ENCODE data around the gene SRL. TPM values are rescaled to one million over a fixed set of nuclear protein-coding genes. Genes with fewer than 3 reads are reported as not detected.

SRL gene
- total RNA-seq, 1 experiment from 2014 or later: 0.11 TPM

DNA sequence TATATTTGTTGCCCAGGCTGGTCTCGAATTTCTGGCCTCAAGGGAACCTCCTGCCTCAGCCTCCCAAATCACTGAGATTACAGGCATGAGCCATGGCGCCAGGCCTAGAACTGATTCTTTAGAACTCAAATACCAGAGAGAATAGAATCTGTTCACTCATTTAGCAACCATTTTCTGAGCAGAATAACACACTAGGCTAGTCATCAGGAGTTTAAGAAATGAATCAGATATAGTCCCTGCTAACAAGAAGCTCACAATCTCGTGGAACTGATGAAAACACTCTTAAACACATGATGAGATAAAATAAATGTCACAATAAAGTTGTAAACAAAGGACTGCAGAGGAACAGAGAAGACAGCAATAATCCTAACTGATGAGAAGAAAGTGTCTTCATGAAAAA is 69.8 kb downstream of the SRL start (continued):
- TF ChIP-seq, protein P1, sequence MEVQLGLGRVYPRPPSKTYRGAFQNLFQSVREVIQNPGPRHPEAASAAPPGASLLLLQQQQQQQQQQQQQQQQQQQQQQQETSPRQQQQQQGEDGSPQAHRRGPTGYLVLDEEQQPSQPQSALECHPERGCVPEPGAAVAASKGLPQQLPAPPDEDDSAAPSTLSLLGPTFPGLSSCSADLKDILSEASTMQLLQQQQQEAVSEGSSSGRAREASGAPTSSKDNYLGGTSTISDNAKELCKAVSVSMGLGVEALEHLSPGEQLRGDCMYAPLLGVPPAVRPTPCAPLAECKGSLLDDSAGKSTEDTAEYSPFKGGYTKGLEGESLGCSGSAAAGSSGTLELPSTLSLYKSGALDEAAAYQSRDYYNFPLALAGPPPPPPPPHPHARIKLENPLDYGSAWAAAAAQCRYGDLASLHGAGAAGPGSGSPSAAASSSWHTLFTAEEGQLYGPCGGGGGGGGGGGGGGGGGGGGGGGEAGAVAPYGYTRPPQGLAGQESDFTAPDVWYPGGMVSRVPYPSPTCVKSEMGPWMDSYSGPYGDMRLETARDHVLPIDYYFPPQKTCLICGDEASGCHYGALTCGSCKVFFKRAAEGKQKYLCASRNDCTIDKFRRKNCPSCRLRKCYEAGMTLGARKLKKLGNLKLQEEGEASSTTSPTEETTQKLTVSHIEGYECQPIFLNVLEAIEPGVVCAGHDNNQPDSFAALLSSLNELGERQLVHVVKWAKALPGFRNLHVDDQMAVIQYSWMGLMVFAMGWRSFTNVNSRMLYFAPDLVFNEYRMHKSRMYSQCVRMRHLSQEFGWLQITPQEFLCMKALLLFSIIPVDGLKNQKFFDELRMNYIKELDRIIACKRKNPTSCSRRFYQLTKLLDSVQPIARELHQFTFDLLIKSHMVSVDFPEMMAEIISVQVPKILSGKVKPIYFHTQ (CRISPR knock-in tag; IDR thresholded peaks at IDR 0.05): no peak

DNA sequence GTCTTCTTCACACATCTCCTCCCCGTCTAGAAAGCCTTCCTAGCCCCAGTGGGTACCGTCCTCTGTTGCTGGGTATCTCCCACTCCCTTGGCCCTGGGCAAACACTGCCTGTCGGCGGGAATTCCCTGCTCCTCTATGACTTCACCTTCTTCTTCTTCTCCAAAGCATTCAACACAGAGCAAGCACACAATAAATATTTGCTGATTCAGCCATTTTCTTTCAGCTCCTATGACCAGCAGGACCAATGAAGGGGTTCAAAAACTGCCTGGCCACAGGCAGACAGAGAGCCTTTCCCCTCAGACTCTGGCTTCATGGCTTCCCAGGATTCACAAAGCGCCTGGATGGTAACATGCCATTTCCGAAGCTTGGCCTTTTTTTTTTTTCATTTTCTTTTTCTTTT is 72.5 kb downstream of the SRL start:
- TF ChIP-seq MYBL2 (CRISPR knock-in tag; IDR thresholded peaks at IDR 0.05) (no peak), CBFB (CRISPR knock-in tag; IDR thresholded peaks at IDR 0.05; ENCODE audit: low read depth) (no peak), ZNF263 (CRISPR knock-in tag; IDR thresholded peaks at IDR 0.05; ENCODE audit: low read depth) (no peak), OVOL2 (CRISPR knock-in tag; IDR thresholded peaks at IDR 0.05; ENCODE audit: borderline replicate concordance) (no peak), RORB (CRISPR knock-in tag; IDR thresholded peaks at IDR 0.05) (no peak), FOXK1 (CRISPR knock-in tag; IDR thresholded peaks at IDR 0.05) (no peak)
- TF ChIP-seq, protein P2, sequence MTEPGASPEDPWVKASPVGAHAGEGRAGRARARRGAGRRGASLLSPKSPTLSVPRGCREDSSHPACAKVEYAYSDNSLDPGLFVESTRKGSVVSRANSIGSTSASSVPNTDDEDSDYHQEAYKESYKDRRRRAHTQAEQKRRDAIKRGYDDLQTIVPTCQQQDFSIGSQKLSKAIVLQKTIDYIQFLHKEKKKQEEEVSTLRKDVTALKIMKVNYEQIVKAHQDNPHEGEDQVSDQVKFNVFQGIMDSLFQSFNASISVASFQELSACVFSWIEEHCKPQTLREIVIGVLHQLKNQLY (CRISPR knock-in tag; IDR thresholded peaks at IDR 0.05): no peak
- TF ChIP-seq, protein P3, sequence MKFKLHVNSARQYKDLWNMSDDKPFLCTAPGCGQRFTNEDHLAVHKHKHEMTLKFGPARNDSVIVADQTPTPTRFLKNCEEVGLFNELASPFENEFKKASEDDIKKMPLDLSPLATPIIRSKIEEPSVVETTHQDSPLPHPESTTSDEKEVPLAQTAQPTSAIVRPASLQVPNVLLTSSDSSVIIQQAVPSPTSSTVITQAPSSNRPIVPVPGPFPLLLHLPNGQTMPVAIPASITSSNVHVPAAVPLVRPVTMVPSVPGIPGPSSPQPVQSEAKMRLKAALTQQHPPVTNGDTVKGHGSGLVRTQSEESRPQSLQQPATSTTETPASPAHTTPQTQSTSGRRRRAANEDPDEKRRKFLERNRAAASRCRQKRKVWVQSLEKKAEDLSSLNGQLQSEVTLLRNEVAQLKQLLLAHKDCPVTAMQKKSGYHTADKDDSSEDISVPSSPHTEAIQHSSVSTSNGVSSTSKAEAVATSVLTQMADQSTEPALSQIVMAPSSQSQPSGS (CRISPR knock-in tag; IDR thresholded peaks at IDR 0.05; ENCODE audit: borderline replicate concordance, low read depth): no peak
- H3K27ac Mint-ChIP-seq: no peak overlapping the region; the same call in 1 of the 2 replicates
- ChIA-PET POLR2A (interaction anchor here (0.6 kb wide), 1 partner anchor 128 kb away, joined by 3 read pairs; no protein-coding TSS in a partner anchor), CTCF (interaction anchor here (0.7 to 1.3 kb wide), 2 partner anchors 28 to 85 kb away, joined by 3 read pairs; no protein-coding TSS in a partner anchor)
- ATAC-seq: no peak
- no peaks in the 10 kb centered on the region for H3K27me3 Mint-ChIP-seq (ENCODE audit: low read depth)
- H3K36me3 Mint-ChIP-seq: no peaks in the 10 kb centered on the region
- H3K4me1 Mint-ChIP-seq: no peaks in the 10 kb centered on the region
- no peak overlapping the region for H3K4me3 Mint-ChIP-seq
- DNase-seq (ENCODE audit: low spot score): no peak
- H3K9me3 Mint-ChIP-seq: no peaks in the 10 kb centered on the region

DNA sequence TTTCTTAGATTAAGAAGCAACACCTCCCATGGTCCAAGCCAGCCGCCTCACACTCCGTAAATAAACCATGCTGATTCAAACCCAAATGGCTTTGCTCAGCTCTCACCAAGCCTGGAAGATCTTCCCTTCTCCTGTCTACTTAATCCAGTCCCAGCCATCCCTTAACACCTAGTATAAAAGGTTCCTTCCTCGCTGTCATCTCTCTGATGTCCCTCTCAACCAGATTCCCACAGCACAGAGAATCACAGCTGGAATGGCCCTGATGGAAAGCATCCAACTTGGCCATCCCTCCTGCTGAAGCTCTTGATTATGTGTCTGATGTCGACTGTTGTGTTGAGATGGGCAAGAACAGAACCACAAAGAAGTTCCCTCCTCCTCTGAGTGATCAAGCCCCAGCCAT is 75.1 kb downstream of the SRL start:
- DNase-seq (ENCODE audit: low spot score): no peak
- Mint-ChIP-seq H3K9me3 (no peaks in the 10 kb centered on the region), H3K36me3 (no peaks in the 10 kb centered on the region), H3K4me3 (no peak overlapping the region), H3K27ac (no peak overlapping the region), H3K4me1 (no peaks in the 10 kb centered on the region), H3K27me3 (ENCODE audit: low read depth) (no peaks in the 10 kb centered on the region)
- ChIA-PET POLR2A (no interaction called here), CTCF (interaction anchor here (1.3 to 1.5 kb wide), 2 partner anchors 87 to 95 kb away, joined by 4 to 6 read pairs; no protein-coding TSS in a partner anchor)
- ATAC-seq: no peak
- no peak for TF ChIP-seq JAZF1 (CRISPR knock-in tag; IDR thresholded peaks at IDR 0.05)
- no peak for TF ChIP-seq ATF1 (CRISPR knock-in tag; IDR thresholded peaks at IDR 0.05)
- no peak for TF ChIP-seq ETV6 (CRISPR knock-in tag; IDR thresholded peaks at IDR 0.05)
- TF ChIP-seq, protein P4, sequence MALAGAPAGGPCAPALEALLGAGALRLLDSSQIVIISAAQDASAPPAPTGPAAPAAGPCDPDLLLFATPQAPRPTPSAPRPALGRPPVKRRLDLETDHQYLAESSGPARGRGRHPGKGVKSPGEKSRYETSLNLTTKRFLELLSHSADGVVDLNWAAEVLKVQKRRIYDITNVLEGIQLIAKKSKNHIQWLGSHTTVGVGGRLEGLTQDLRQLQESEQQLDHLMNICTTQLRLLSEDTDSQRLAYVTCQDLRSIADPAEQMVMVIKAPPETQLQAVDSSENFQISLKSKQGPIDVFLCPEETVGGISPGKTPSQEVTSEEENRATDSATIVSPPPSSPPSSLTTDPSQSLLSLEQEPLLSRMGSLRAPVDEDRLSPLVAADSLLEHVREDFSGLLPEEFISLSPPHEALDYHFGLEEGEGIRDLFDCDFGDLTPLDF (CRISPR knock-in tag; IDR thresholded peaks at IDR 0.05): no peak
- TF ChIP-seq OVOL2 (CRISPR knock-in tag; IDR thresholded peaks at IDR 0.05; ENCODE audit: borderline replicate concordance): no peak
- TF ChIP-seq EMX1 (CRISPR knock-in tag; IDR thresholded peaks at IDR 0.05): no peak
- no peak for TF ChIP-seq SMAD4 (CRISPR knock-in tag; IDR thresholded peaks at IDR 0.05)
- TF ChIP-seq ZNF317 (CRISPR knock-in tag; IDR thresholded peaks at IDR 0.05; ENCODE audit: borderline replicate concordance, low read depth): no peak
- TF ChIP-seq ZNF423 (CRISPR knock-in tag; IDR thresholded peaks at IDR 0.05): no peak
- no peak for TF ChIP-seq TEAD4 (CRISPR knock-in tag; IDR thresholded peaks at IDR 0.05)
- TF ChIP-seq NR1H2 (CRISPR knock-in tag; IDR thresholded peaks at IDR 0.05): no peak
- no peak for TF ChIP-seq RELA (CRISPR knock-in tag; IDR thresholded peaks at IDR 0.05; ENCODE audit: borderline replicate concordance)
- TF ChIP-seq, protein P5, sequence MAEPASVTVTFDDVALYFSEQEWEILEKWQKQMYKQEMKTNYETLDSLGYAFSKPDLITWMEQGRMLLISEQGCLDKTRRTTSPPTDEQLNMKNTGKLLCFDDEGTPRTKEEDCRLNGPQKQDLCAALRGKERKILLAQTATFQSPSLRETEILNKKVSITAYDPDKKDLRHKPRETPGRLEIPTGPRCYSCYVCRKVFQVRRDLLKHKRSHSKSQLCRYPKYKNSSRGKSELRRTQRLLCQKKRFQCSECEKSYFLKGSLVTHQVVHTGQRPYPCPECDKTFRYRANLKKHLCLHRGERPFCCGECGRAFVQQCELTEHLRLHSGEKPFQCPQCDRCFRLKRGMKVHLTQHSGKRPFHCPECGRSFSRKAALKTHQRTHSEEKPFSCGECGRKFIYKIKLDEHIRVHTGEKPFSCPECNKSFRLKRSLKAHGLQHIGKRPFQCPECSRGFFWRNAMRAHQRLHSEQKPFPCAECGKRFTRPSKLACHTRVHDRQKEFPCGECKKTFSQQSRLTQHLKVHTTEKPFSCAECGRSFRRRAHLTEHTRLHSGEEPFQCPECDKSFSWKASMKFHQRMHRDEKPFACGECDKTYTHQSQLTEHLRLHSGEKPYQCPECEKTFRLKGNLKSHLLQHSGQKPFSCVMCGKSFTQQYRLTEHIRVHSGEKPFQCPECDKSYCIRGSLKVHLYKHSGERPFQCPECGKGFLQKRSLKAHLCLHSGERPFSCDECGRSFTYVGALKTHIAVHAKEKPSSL (CRISPR knock-in tag; conservative IDR thresholded peaks at IDR 0.05): no peak
- TF ChIP-seq, protein P6, sequence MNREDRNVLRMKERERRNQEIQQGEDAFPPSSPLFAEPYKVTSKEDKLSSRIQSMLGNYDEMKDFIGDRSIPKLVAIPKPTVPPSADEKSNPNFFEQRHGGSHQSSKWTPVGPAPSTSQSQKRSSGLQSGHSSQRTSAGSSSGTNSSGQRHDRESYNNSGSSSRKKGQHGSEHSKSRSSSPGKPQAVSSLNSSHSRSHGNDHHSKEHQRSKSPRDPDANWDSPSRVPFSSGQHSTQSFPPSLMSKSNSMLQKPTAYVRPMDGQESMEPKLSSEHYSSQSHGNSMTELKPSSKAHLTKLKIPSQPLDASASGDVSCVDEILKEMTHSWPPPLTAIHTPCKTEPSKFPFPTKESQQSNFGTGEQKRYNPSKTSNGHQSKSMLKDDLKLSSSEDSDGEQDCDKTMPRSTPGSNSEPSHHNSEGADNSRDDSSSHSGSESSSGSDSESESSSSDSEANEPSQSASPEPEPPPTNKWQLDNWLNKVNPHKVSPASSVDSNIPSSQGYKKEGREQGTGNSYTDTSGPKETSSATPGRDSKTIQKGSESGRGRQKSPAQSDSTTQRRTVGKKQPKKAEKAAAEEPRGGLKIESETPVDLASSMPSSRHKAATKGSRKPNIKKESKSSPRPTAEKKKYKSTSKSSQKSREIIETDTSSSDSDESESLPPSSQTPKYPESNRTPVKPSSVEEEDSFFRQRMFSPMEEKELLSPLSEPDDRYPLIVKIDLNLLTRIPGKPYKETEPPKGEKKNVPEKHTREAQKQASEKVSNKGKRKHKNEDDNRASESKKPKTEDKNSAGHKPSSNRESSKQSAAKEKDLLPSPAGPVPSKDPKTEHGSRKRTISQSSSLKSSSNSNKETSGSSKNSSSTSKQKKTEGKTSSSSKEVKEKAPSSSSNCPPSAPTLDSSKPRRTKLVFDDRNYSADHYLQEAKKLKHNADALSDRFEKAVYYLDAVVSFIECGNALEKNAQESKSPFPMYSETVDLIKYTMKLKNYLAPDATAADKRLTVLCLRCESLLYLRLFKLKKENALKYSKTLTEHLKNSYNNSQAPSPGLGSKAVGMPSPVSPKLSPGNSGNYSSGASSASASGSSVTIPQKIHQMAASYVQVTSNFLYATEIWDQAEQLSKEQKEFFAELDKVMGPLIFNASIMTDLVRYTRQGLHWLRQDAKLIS (CRISPR knock-in tag; IDR thresholded peaks at IDR 0.05; ENCODE audit: borderline replicate concordance): no peak
- TF ChIP-seq MXD4 (CRISPR knock-in tag; IDR thresholded peaks at IDR 0.05; ENCODE audit: borderline replicate concordance): no peak
